ENCODE data around the gene NTRK2.

NTRK2 gene

GRCh38 chr9:84829997-84830696 is 160.6 kb downstream of the NTRK2 start:
- Histone ChIP-seq H3K36me3 (replicated peaks) (no peaks in the 10 kb centered on the region), H3K27me3 (replicated peaks) (no peaks in the 10 kb centered on the region), H3K27ac (no peak overlapping the region), H3K4me3 (ENCODE audit: low read depth, low read length) (no peak overlapping the region)
- DNase-seq = no peak
- in situ Hi-C loops (cut with HindIII; ENCODE audit: low pct_ligation_motif_present, low sequenced_read_pairs) = no loop called here
- TF ChIP-seq CTCF (IDR thresholded peaks at IDR 0.05; ENCODE audit: low read depth, low read length, missing control alignments) = no peak

- TF ChIP-seq CTCF (IDR thresholded peaks at IDR 0.05; ENCODE audit: low read depth, low read length, missing control alignments) = no peak
- no peak for DNase-seq
- no peak overlapping the region for H3K4me3 ChIP-seq (ENCODE audit: low read depth, low read length)
- H3K27ac ChIP-seq = no peak overlapping the region
- no peaks in the 10 kb centered on the region for H3K27me3 ChIP-seq (replicated peaks)
- H3K36me3 ChIP-seq (replicated peaks) = no peaks in the 10 kb centered on the region
- in situ Hi-C loops (cut with HindIII; ENCODE audit: low pct_ligation_motif_present, low sequenced_read_pairs) = no loop called here
These were observed 161.8 kb downstream of the NTRK2 start for GRCh38 chr9:84831377-84831776.

GRCh38 chr9:84832453-84832852 is 162.9 kb downstream of the NTRK2 start:
- DNase-seq = no peak
- Histone ChIP-seq H3K27ac (no peak overlapping the region), H3K27me3 (replicated peaks) (no peaks in the 10 kb centered on the region), H3K36me3 (replicated peaks) (no peaks in the 10 kb centered on the region), H3K4me3 (ENCODE audit: low read depth, low read length) (no peak overlapping the region)
- no peak for TF ChIP-seq CTCF (IDR thresholded peaks at IDR 0.05; ENCODE audit: low read depth, low read length, missing control alignments)
- in situ Hi-C loops (cut with HindIII; ENCODE audit: low pct_ligation_motif_present, low sequenced_read_pairs) = no loop called here

- H3K27me3 ChIP-seq (replicated peaks) = no peaks in the 10 kb centered on the region
- no peak for DNase-seq
- H3K36me3 ChIP-seq (replicated peaks) = no peaks in the 10 kb centered on the region
- no peak overlapping the region for H3K27ac ChIP-seq
- no peak for TF ChIP-seq CTCF (IDR thresholded peaks at IDR 0.05; ENCODE audit: low read depth, low read length, missing control alignments)
- in situ Hi-C loops (cut with HindIII; ENCODE audit: low pct_ligation_motif_present, low sequenced_read_pairs) = no loop called here
- H3K4me3 ChIP-seq (ENCODE audit: low read depth, low read length) = no peak overlapping the region
These were observed 164.9 kb downstream of the NTRK2 start for GRCh38 chr9:84834426-84834825.

- no peak for DNase-seq
- no peaks in the 10 kb centered on the region for H3K36me3 ChIP-seq (replicated peaks)
- no peaks in the 10 kb centered on the region for H3K27me3 ChIP-seq (replicated peaks)
- in situ Hi-C loops (cut with HindIII; ENCODE audit: low pct_ligation_motif_present, low sequenced_read_pairs) = no loop called here
- no peak for TF ChIP-seq CTCF (IDR thresholded peaks at IDR 0.05; ENCODE audit: low read depth, low read length, missing control alignments)
- no peak overlapping the region for H3K27ac ChIP-seq
- no peak overlapping the region for H3K4me3 ChIP-seq (ENCODE audit: low read depth, low read length)
These were observed 166.2 kb downstream of the NTRK2 start for GRCh38 chr9:84835745-84836144.

- in situ Hi-C loops (cut with HindIII; ENCODE audit: low pct_ligation_motif_present, low sequenced_read_pairs) = no loop called here
- Histone ChIP-seq H3K36me3 (replicated peaks) (no peaks in the 10 kb centered on the region), H3K27ac (no peak overlapping the region), H3K27me3 (replicated peaks) (no peaks in the 10 kb centered on the region), H3K4me3 (ENCODE audit: low read depth, low read length) (no peak overlapping the region)
- no peak for DNase-seq
- TF ChIP-seq CTCF (IDR thresholded peaks at IDR 0.05; ENCODE audit: low read depth, low read length, missing control alignments) = no peak
These were observed 169.3 kb downstream of the NTRK2 start for GRCh38 chr9:84838879-84839278.
